Muscle layer of colon (tissue), 2 donors: ENCODE data around the gene WNK3.

Source experiments
- H3K27ac ChIP-seq: one replicate; pipeline ENCODE4 v1.7.0; 2013; ENCODE audit warnings: low read depth, mild to moderate bottlenecking, low read length, moderate library complexity
- H3K27me3 ChIP-seq, 2 donors: one replicate each; pipeline ENCODE4 v1.7.0; 2013; ENCODE audit warnings: low read length in 2 of 2, mild to moderate bottlenecking in 2 of 2; ENCODE audit not compliant: insufficient read depth in 2 of 2, control insufficient read depth in 1 of 2
- H3K36me3 ChIP-seq: one replicate; pipeline ENCODE4 v1.7.0; 2013; ENCODE audit warnings: mild to moderate bottlenecking, low read length; ENCODE audit not compliant: insufficient read depth
- H3K4me1 ChIP-seq: one replicate; pipeline ENCODE4 v1.7.0; 2013; ENCODE audit warnings: mild to moderate bottlenecking, low read length; ENCODE audit not compliant: insufficient read depth
- H3K4me3 ChIP-seq, 2 donors: one replicate each; pipeline ENCODE4 v1.7.0; 2013; ENCODE audit warnings: low read length in 2 of 2, low read depth in 1 of 2, mild to moderate bottlenecking in 1 of 2, moderate library complexity in 1 of 2
- H3K9ac ChIP-seq: one replicate; pipeline ENCODE4 v1.7.0; 2013; ENCODE audit warnings: low read length
- H3K9me3 ChIP-seq: one replicate; pipeline ENCODE4 v1.7.0; 2013; ENCODE audit warnings: mild to moderate bottlenecking, low read length
- donor health status: abdominal sarcoma.
- donor health status: Adenocarcinoma of cecum.

The WNK3 gene

GRCh38 chrX:54238588-54238987 lies 119.3 kb downstream of the WNK3 start:
- H3K27ac ChIP-seq = no peak overlapping the region
- no peak overlapping the region for H3K4me3 ChIP-seq
- no peaks in the 10 kb centered on the region for H3K36me3 ChIP-seq
- peaks cover 0 to 5% of the 10 kb centered on the region in 2 donors for H3K27me3 ChIP-seq
- no peaks in the 10 kb centered on the region for H3K4me1 ChIP-seq
- no peak overlapping the region for H3K9ac ChIP-seq
- H3K9me3 ChIP-seq = no peaks in the 10 kb centered on the region

GRCh38 chrX:54237014-54237413 lies 120.8 kb downstream of the WNK3 start:
- H3K27me3 ChIP-seq = peaks cover 0 to 5% of the 10 kb centered on the region in 2 donors
- H3K4me1 ChIP-seq = no peaks in the 10 kb centered on the region
- H3K4me3 ChIP-seq = no peak overlapping the region
- no peaks in the 10 kb centered on the region for H3K9me3 ChIP-seq
- H3K36me3 ChIP-seq = no peaks in the 10 kb centered on the region
- H3K27ac ChIP-seq = no peak overlapping the region
- H3K9ac ChIP-seq = no peak overlapping the region

- Histone ChIP-seq H3K27ac (no peak overlapping the region), H3K4me3 (no peak overlapping the region), H3K9me3 (no peaks in the 10 kb centered on the region), H3K4me1 (no peaks in the 10 kb centered on the region), H3K36me3 (no peaks in the 10 kb centered on the region), H3K9ac (no peak overlapping the region), H3K27me3 (no peaks in the 10 kb centered on the region)
Measured at GRCh38 chrX:54230435-54231148, 127.3 kb downstream of the WNK3 start.

- no peaks in the 10 kb centered on the region for H3K4me1 ChIP-seq
- H3K4me3 ChIP-seq = no peak overlapping the region
- H3K9ac ChIP-seq = no peak overlapping the region
- H3K27me3 ChIP-seq = no peaks in the 10 kb centered on the region
- no peaks in the 10 kb centered on the region for H3K9me3 ChIP-seq
- no peaks in the 10 kb centered on the region for H3K36me3 ChIP-seq
- no peak overlapping the region for H3K27ac ChIP-seq
Measured at GRCh38 chrX:54223581-54223980, 134.3 kb downstream of the WNK3 start.

- H3K36me3 ChIP-seq = no peaks in the 10 kb centered on the region
- H3K9me3 ChIP-seq = no peaks in the 10 kb centered on the region
- H3K9ac ChIP-seq = no peak overlapping the region
- H3K4me3 ChIP-seq = no peak overlapping the region
- no peak overlapping the region for H3K27ac ChIP-seq
- no peaks in the 10 kb centered on the region for H3K4me1 ChIP-seq
- peaks cover 0 to 4% of the 10 kb centered on the region in 2 donors for H3K27me3 ChIP-seq
Measured at GRCh38 chrX:54213603-54214002, 144.2 kb downstream of the WNK3 start.

GRCh38 chrX:54208531-54208930 lies 149.3 kb downstream of the WNK3 start:
- Histone ChIP-seq H3K27me3 (peaks cover 0 to 4% of the 10 kb centered on the region in 2 donors), H3K4me1 (no peaks in the 10 kb centered on the region), H3K9ac (no peak overlapping the region), H3K36me3 (no peaks in the 10 kb centered on the region), H3K9me3 (no peaks in the 10 kb centered on the region), H3K4me3 (no peak overlapping the region), H3K27ac (no peak overlapping the region)

- no peaks in the 10 kb centered on the region for H3K9me3 ChIP-seq
- H3K27ac ChIP-seq = no peak overlapping the region
- no peaks in the 10 kb centered on the region for H3K4me1 ChIP-seq
- H3K4me3 ChIP-seq = no peak overlapping the region
- H3K9ac ChIP-seq = no peak overlapping the region
- H3K27me3 ChIP-seq = no peaks in the 10 kb centered on the region
- no peaks in the 10 kb centered on the region for H3K36me3 ChIP-seq
Measured at GRCh38 chrX:54198262-54198661, 159.6 kb downstream of the WNK3 start.

- Histone ChIP-seq H3K27me3 (no peaks in the 10 kb centered on the region), H3K4me3 (no peak overlapping the region), H3K36me3 (no peaks in the 10 kb centered on the region), H3K9me3 (no peaks in the 10 kb centered on the region), H3K4me1 (no peaks in the 10 kb centered on the region), H3K9ac (no peak overlapping the region), H3K27ac (no peak overlapping the region)
Measured at GRCh38 chrX:54194982-54195588, 162.8 kb downstream of the WNK3 start.

GRCh38 chrX:54193085-54193821 lies 164.6 kb downstream of the WNK3 start:
- Histone ChIP-seq H3K9ac (no peak overlapping the region), H3K36me3 (no peaks in the 10 kb centered on the region), H3K27ac (no peak overlapping the region), H3K9me3 (no peaks in the 10 kb centered on the region), H3K4me1 (no peaks in the 10 kb centered on the region), H3K4me3 (no peak overlapping the region), H3K27me3 (no peaks in the 10 kb centered on the region)

GRCh38 chrX:54184474-54184873 lies 173.4 kb downstream of the WNK3 start:
- Histone ChIP-seq H3K9ac (no peak overlapping the region), H3K27ac (no peak overlapping the region), H3K9me3 (no peaks in the 10 kb centered on the region), H3K36me3 (no peaks in the 10 kb centered on the region), H3K27me3 (peaks cover 0 to 4% of the 10 kb centered on the region in 2 donors), H3K4me1 (peaks cover 16% of the 10 kb centered on the region), H3K4me3 (no peak overlapping the region)

- H3K9me3 ChIP-seq = no peaks in the 10 kb centered on the region
- peak within 1 kb of the TSS; percentile 80 for H3K27ac ChIP-seq
- peak within 1 kb of the TSS; percentile 4 for H3K9ac ChIP-seq
Measured at GRCh38 chrX:54182864-54183613, 174.8 kb downstream of the WNK3 start, which contains the start of gene FAM120C. Gene FAM120C (minus strand): TSS chrX:54183254. CDS start chrX:54183198, 56 bp downstream.

More at GRCh38 chrX:54182864-54183613, 174.8 kb downstream of the WNK3 start, which contains the start of gene FAM120C:
- Histone ChIP-seq H3K4me3 (peak within 1 kb of the TSS; percentile 48 to 64), H3K36me3 (no peaks in the 10 kb centered on the region), H3K27me3 (peaks cover 0 to 4% of the 10 kb centered on the region in 2 donors), H3K4me1 (peaks cover 16% of the 10 kb centered on the region)
